ENCODE measurements around the gene SEC14L1.
A peak's percentile ranks its signal among the peaks of the same experiment; 100 is the strongest.

The SEC14L1 gene

GRCh38 chr17:77191244-77191643, 50.5 kb downstream of the SEC14L1 start:
- DNase-seq (ENCODE audit: low spot score) = no peak

- no peak for DNase-seq (ENCODE audit: low spot score)
Measured at GRCh38 chr17:77193653-77194052, 52.9 kb downstream of the SEC14L1 start.

- DNase-seq (ENCODE audit: low spot score) = no peak
Measured at GRCh38 chr17:77194179-77194578, 53.4 kb downstream of the SEC14L1 start.

GRCh38 chr17:77196251-77196650, 55.5 kb downstream of the SEC14L1 start:
- DNase-seq (ENCODE audit: low spot score) = no peak

- DNase-seq (ENCODE audit: low spot score) = no peak
Measured at GRCh38 chr17:77197115-77197514, 56.3 kb downstream of the SEC14L1 start.

- DNase-seq (ENCODE audit: low spot score) = peak; percentile 35
Measured at GRCh38 chr17:77200711-77201110, 59.9 kb downstream of the SEC14L1 start.

GRCh38 chr17:77203436-77203835, 62.7 kb downstream of the SEC14L1 start:
- no peak for DNase-seq (ENCODE audit: low spot score)

- DNase-seq (ENCODE audit: low spot score) = no peak
Measured at GRCh38 chr17:77203846-77204245, 63.1 kb downstream of the SEC14L1 start.

GRCh38 chr17:77204536-77204935, 63.8 kb downstream of the SEC14L1 start:
- no peak for DNase-seq (ENCODE audit: low spot score)

- DNase-seq (ENCODE audit: low spot score) = no peak
Measured at GRCh38 chr17:77205396-77206125, 64.8 kb downstream of the SEC14L1 start.

GRCh38 chr17:77206158-77206956, 65.6 kb downstream of the SEC14L1 start:
- DNase-seq (ENCODE audit: low spot score) = no peak

- no peak for DNase-seq (ENCODE audit: low spot score)
Measured at GRCh38 chr17:77207689-77208216, 67.0 kb downstream of the SEC14L1 start.

GRCh38 chr17:77208217-77208808, 67.5 kb downstream of the SEC14L1 start:
- no peak for DNase-seq (ENCODE audit: low spot score)

- no peak for DNase-seq (ENCODE audit: low spot score)
Measured at GRCh38 chr17:77208856-77209255, 68.1 kb downstream of the SEC14L1 start.

GRCh38 chr17:77209330-77209748, 68.6 kb downstream of the SEC14L1 start:
- no peak for DNase-seq (ENCODE audit: low spot score)

- no peak for DNase-seq (ENCODE audit: low spot score)
Measured at GRCh38 chr17:77210331-77210730, 69.6 kb downstream of the SEC14L1 start.

- no peak for DNase-seq (ENCODE audit: low spot score)
Measured at GRCh38 chr17:77210946-77211541, 70.3 kb downstream of the SEC14L1 start.

GRCh38 chr17:77211681-77212080, 70.9 kb downstream of the SEC14L1 start:
- no peak for DNase-seq (ENCODE audit: low spot score)

GRCh38 chr17:77212081-77212832, 71.5 kb downstream of the SEC14L1 start:
- no peak for DNase-seq (ENCODE audit: low spot score)

GRCh38 chr17:77212833-77213777, 72.3 kb downstream of the SEC14L1 start:
- DNase-seq (ENCODE audit: low spot score) = no peak

- DNase-seq (ENCODE audit: low spot score) = no peak
Measured at GRCh38 chr17:77213778-77214132, 73.0 kb downstream of the SEC14L1 start.

Data from hematopoietic multipotent progenitor cell treated with erythropoietin and hydrocortisone succinate and interleukin-3 and kit ligand, for 17 days (in vitro differentiated cells).